Stimulated activated CD8-positive, alpha-beta memory T cell treated with anti-CD3 and anti-CD28 coated beads, Interleukin-4, amount 100 ng/mL, for 1 hour (primary cell): ENCODE measurements around the gene MORF4L1.
"Not testable (repeated sequence)": the region's sequence is repeated elsewhere in the genome, so short reads cannot be mapped to it uniquely, and the experiment has no call there.

Experiments
- DNase-seq, 2 donors: peaks; one replicate each; pipeline ENCODE4 v3.0.0-alpha.2; 2020; ENCODE audit warnings: low read depth in 2 of 2, low spot score in 1 of 2

The MORF4L1 gene

GRCh38 chr15:78872155-78872971 lies at the start of gene MORF4L1:
Gene MORF4L1 (plus strand): TSS chr15:78872890. CDS start chr15:78873018, 128 bp downstream.
- peak; percentile 80 to 91 for DNase-seq

DNA sequence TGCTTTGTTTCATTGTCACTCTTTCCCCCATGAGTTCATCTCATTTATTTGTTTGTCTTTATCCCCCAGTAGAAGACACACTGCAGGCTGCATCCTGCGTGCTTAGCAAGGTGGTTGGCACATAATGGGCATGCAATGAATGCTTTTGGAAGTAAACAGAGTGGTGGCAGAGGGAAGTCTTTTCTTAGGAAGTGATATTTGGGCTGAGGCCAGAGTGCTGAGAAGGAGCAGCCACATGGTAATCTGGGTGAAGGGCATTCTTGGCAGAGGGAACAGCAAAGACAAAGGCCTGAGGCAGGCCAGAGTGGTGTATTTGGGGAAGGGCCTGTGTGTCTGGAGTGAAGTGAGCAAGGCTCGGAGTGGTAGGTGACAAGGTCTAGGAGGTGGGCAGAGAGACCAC lies 43.8 kb upstream of the MORF4L1 start:
- no peak for DNase-seq

DNA sequence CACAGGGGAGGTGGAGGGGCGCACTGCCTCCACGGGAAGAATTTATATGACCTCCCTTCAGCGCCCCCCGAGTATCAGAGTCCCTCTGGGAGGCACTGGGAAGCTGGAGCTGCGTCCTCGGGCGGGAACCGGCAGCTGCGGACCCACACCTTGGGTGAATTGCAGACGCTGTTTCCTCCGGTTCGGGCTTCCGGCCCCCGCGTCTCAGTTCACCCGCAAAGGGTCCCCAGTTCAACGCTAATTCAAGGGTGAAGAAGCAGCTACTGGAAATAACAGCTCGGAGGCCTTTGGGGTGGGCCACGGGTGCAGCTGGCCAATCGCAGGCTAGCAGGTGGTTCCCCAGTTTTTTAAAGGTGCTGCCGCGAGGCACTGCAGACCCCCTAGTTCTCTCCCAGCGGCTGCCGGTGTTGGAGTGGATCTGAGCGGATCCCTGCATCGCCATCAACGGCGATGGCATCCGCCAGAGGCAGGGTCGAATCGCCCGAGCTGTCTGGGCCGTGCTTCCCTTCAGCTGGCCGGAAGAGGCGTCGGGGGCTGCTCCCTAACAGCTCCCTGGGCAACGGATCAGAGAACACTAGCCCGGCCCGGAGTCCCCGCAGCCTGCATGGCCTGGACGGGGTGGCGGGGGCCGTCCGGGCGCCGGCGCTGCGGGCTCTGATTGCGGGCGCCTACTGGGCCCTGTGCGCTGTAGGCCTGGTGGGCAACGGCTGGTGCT lies 42.0 kb upstream of the MORF4L1 start:
- no peak for DNase-seq

GRCh38 chr15:78831229-78832207 lies 41.2 kb upstream of the MORF4L1 start:
- DNase-seq, result no peak

- DNase-seq, result no peak
Observed at GRCh38 chr15:78836333-78836732, 36.4 kb upstream of the MORF4L1 start.

DNA sequence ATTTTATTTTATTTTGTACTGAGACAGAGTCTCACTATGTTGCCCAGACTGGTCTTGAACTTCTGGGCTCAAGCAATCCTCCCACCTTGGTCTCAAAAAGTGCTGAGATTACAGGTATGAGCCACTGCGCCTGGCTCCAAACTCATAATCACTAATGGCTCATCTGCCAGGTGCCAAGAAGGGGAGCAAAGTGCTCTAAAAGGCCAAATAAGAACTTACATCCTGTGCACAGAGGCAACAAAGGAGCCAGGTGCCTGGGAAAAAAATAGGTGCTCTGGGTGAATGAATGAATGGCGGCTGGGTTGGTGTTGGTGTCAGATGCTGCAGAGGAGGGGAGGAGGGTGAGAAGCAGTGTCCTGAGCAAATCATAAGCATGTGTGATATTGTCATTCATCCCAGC lies 35.6 kb upstream of the MORF4L1 start:
- DNase-seq, result no peak

DNA sequence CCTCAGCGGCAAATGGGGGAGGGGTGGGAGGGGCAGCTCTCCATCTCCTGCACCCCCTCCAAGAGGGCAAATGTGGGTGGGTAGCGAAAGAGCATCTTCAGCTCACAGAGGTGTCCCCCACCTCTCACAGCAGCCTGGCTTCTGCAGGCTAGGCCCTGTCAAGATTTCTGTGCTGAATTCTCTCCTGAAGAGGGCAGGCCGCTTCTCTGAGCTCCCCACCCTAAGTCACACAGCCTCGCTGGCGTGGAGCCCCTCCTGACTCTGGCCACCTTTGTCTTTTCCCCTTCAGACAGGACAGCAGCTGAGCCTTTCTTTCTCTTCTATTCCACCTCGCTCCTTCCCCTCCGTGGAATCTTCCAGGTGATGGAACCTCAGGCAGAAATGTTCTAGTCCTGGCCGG lies 35.1 kb upstream of the MORF4L1 start:
- no peak for DNase-seq

DNA sequence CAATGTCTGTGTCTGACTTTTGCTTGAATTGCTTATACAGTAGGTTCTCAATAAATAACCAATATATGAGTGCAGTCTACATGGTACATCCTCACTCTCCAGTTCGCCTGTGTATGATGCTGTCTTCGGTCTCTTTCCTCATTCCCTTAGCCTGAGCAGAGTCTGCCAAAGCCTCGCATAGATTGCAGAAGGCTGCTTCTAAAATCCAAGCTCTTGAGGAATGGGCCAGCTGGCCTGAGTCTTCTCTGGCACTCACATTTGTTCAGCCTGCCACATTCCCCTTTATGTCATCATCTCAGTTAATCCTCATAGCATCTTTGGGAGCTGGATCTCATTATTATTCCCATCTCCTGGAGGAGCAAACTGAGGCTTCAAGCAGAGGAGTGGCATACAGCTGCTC lies 34.2 kb upstream of the MORF4L1 start:
- DNase-seq, result no peak

DNA sequence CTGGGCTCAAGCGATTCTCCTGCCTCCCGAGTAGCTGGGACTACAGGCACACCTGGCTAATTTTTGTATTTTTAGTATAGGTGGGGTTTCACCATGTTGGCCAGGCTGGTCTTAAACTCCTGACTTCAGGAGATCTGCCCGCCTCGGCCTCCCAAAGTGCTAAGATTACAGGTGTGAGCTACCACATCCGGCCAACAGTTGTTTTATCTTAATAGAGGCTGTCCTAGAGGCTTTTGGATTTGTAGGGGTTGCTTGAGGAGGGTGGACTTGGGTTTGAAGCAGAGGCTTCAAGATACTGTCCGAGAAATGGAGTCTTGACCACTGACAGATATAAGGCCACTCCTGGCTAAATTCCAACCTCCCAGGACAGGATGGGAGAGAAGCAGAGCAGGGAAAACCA lies 33.5 kb upstream of the MORF4L1 start:
- DNase-seq, result not testable (repeated sequence)

DNA sequence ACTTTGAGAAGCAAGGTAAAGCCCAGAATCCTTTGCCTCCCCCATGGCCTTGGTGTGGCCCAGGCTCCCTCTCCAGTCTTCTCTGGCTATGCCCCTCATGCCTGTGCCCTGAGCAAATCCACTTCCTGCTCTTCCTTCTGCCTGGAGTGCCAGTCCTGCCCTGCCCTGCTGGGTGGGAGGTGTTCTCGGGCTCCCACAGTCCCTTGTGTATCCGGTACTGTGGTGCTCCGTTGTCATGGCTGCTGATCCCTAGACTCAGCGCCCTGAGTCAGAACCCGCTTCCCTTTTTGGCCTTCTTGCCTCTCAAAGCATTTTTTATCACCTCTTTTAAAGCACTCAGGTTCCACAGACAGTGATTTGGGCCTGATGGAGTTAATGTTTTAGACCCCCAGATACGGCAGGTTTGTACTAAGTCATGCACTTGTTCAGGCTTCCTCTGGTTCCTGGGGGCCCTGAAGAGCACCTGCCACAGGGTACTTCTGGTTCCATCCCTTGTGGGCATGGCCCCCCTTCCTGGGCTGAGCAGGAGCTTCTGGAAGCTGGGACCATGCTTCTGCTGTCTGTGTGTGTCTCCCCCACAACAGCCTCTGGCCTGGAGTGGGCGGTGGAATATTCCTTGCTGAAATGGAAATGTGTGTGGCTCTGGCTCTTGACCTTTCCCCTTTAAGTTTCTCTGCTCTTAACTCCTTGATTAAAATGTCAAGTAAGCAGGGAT lies 31.9 kb upstream of the MORF4L1 start:
- DNase-seq, result no peak

- no peak for DNase-seq
Observed at GRCh38 chr15:78841376-78841706, 31.3 kb upstream of the MORF4L1 start.

- DNase-seq, result no peak
Observed at GRCh38 chr15:78841891-78842290, 30.8 kb upstream of the MORF4L1 start.

DNA sequence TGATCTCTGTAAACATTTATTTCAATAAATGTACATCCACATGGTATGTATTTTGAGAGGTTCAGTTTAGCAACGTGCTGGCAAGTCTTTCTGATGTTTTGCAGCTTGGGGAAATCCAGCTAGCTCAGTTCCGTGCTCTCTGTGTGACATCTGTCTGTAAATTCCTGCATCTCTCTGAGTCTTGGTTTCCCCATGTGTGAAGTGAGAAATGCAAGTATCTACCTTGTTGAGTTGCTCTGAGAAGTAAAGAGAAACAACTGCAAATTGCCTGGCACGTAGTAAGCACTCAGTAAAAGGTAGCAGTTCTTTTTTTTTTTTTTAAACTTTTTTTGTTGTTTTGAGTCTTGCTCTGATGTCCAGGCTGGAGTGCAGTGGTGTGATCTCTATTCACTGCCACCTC lies 30.2 kb upstream of the MORF4L1 start:
- no peak for DNase-seq

DNA sequence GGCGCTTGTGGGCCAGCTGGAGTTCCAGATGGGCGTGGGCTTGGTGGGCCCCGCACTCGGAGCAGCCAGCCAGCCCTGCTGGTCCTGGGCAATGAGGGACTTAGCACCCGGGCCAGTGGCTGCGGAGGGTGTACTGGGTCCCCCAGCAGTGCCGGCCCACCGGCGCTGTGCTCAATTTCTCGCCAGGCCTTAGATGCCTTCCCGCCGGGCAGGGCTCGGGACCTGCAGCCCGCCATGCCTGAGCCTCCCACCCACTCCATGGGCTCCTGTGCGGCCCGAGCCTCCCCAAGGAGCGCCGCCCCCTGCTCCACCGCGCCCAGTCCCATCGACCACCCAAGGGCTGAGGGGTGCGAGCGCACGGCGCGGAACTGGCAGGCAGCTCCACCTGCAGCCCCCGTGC lies 25.8 kb upstream of the MORF4L1 start:
- DNase-seq, result not testable (repeated sequence)

DNA sequence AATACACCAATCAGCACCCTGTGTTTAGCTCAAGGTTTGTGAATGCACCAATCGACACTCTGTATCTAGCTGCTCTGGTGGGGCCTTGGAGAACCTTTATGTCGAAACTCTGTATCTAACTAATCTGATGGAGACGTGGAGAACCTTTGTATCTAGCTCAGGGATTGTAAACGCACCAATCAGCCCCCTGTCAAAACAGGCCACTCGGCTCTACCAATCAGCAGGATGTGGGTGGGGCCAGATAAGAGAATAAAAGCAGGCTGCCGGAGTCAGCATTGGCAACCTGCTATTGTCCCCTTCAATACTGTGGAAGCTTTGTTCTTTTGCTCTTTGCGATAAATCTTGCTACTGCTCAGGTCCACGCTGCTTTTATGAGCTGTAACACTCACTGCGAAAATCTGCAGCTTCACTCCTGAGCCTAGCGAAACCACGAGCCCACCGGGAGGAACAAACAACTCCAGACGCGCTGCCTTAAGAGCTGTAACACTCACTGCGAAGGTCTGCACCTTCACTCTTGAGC lies 25.2 kb upstream of the MORF4L1 start:
- not testable (repeated sequence) for DNase-seq

- no peak for DNase-seq
Observed at GRCh38 chr15:78850352-78850751, 22.3 kb upstream of the MORF4L1 start.

GRCh38 chr15:78850941-78851755 lies 21.5 kb upstream of the MORF4L1 start:
- no peak for DNase-seq

DNA sequence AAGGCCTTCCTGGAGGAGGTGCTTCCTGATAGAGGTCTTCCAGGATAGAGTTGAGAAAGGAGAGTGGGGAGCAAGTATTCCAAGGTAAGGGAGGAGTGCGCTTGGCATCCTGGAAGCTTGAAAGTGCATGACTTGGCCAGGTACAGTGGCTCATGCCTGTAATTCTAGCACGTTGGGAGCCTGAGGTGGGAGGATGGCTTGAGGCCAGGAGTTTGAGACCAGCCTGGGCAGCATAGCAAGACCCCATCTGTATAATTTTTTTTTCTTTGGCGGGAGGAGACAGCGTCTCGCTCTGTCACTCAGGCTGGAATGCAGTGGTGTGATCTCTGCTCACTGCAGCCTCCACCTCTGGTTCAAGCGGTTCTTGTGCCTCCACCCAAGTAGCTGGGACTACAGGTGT lies 19.2 kb upstream of the MORF4L1 start:
- DNase-seq, result no peak

DNA sequence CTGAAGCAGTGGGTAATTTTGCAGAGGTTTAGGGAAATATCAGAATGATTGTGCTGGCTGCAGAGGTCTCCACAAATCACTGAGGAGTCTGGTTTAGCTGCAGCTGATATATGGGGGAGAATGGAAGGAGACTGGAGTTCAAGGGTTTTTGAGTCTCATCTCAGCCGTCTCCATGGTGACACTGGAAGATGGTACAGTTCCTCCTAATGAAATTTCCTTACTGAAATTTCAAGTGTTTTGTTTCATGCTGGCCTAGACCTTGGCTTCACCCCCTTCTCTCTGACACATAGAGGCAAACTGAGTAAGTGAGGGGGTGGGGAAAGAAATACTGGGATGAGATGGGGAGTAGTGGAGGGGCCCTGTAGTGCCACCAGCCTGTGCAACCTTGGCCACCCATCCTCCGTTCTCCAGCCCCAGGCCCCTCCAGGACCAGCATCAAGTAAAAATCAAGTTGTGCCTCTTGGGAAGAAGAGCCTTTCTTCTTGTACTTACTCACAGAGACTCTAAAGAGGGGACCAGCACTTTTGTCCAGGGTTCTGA lies 17.8 kb upstream of the MORF4L1 start:
- DNase-seq, result no peak

DNA sequence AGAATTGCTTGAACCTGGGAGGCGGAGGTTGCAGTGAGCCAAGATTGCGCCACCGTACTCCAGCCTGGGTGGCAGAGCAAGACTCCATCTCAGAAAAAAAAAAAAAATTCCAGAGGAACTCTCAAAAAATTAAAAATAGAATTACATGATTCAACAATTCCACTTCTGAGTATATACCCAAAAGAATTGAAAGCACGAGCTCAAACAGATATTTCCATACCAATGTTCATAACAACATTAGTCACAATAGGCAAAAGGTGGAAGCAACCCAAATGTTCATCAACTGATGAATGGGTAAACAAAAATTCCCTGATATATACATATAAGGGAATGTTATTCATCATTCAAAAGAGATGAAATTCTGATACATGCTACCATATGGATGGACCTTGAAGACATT lies 16.9 kb upstream of the MORF4L1 start:
- no peak for DNase-seq
